ENCODE results near the gene PRMT7.

Gene PRMT7

DNA sequence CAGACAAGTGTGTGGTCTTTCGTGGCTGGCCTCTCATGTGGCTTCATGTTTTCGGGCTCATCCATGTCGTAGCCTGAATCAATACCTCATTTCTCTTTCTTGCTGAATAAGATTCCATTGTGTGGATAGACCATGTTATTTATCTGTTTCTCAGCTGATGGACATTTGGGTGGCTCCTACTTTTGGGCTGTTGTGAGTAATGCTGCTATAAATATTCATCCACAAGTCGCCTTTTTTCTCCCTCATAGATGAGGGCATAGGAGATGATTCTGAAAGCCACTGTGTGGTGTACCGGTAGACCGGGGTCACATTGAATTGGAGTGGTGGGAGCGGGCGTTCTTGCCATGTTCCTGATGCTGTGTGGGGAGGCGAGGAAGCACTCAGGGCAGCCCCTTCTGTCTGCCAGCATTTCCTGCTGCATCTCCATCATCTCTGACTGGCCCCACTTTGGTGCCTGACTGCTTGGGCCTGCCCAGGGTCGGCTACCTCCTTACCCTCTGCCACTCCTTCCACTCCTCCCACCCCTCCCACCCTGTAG lies 40.1 kb downstream of the PRMT7 start:
- DNase-seq: no peak

DNA sequence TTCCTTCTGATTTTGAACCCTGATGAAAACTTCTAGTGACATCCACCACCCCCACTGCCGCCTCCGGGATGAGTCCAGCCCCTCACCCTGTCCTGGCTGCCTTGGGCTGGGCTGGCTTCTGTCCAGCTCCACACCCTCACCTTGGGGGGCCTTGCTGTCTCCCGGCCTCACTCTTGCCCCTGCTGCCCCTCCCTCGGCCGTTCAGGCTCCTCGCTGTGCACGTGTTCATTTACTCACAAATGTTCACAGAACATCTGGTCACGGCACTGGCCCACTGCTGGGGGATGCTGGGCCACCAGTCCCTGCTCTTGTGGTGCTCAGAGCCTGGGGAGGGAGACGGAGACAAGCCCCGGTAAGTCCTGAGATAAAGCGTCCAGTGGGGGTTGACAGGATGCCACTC lies 40.6 kb downstream of the PRMT7 start:
- DNase-seq: no peak

DNA sequence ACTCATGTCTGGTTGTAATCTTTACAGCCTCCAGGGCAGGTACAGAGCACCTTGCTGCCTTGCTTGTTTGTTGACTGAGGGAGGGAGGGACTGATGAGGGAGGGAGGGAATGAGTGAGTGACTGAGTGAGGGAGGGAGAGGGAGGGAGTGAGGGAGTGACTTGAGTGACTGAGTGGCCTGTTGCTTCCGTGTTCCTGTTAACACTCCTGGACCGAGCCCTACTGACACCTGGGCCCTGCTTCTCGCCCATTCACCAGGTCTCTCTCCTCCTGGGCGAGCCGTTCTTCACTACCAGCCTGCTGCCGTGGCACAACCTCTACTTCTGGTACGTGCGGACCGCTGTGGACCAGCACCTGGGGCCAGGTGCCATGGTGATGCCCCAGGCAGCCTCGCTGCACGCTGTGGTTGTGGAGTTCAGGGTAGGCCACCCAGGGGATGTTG lies 41.2 kb downstream of the PRMT7 start:
- no peak for DNase-seq

DNA sequence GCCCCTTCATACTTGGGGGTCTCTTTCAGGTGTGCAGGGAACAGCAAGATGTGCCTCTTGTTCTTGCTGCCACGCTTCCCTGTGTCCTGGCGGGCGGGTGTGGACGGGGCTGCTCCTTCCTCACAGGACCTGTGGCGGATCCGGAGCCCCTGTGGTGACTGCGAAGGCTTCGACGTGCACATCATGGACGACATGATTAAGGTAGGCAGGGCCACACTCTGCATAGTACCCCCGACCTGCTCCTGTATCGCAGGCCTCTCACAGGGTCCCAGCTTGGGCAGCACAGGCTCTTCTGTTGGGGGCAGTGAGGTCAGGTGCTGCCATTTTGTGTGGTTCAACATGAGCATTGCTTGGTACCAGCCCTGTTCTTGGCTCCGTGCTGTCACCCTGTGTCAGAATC lies 42.5 kb downstream of the PRMT7 start:
- no peak for DNase-seq

DNA sequence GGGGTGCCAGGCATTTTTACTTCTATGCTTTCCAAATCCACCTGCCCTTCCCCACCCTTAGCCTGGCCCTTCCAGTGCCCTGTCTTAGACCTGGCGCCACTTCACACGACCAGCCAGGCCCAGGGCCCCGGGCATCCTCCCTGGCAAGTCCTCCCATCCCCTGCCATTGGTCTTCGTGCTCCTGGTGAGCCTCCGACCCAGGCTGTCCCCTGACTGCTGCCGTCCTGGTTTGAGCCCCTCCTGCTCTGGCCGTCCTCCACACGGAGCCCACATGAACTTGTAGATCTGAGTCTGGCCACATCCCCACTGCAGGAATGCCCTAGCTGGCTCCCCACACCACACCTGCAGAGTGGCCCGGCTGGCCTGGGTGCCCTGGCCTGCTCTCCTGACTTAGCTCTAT lies 44.0 kb downstream of the PRMT7 start:
- no peak for DNase-seq

DNA sequence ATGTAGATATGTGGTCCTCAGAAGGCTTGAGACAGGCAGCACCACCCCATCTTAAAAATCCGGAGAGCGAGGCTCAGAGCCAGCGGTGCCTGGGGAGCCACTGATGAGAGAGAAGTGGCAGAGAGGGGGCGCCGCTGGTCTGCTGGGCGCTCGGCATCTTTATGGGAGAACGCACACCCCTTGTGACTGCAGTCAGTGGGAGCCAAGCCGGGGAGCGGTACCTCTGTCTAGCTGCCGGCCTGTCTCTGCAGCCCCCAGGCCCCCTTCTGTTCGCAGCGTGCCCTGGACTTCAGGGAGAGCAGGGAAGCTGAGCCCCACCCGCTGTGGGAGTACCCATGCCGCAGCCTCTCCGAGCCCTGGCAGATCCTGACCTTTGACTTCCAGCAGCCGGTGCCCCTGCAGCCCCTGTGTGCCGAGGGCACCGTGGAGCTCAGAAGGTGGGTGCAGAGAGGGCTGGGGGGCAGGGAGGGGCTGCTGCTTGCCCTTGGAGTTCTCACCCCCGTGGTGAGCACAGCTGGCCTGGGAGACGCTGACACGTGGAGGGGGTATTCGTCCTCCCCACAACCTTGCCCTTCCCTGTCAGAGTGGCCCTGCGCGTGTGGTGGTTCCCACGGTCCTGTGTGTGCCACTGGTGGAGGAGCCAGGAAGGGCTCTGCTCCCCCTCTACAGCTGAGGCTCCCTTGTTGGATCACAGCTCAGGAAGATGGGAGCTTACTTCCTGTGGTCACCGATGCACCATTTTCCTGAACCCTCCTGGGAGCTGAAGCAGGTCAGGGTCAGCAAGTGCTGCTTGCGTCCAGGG lies 44.8 kb downstream of the PRMT7 start:
- DNase-seq: no peak

DNA sequence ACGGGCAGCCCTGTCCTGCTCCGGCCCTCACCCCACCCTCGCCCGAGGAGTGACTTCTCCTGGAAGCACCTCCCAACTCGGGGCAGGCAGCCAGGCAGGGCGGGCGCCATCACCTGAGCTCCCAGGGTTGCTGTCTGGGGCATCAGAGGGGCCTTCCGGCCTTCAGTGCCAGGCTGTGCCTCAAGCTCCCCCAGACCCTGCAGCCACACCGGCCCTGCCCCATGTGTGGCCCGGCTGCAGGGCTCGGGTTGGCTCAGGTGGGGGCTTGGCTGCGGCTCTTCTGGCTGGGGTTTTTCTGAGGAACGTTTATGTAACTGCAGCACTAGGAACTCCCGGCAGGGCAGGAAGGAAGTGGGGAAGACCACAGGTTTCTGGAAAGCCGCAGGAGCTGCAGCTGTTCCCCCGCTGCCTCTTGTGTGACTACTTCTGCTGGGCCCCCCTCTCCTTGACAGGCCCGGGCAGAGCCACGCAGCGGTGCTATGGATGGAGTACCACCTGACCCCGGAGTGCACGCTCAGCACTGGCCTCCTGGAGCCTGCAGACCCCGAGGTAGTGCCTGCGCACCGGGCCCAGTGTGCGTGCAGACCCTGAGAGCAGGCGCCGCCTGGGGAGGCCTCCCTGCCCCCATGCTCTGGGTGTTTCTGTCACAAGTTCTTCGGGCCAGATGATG lies 45.6 kb downstream of the PRMT7 start:
- DNase-seq: peak; percentile 48 to 57

DNA sequence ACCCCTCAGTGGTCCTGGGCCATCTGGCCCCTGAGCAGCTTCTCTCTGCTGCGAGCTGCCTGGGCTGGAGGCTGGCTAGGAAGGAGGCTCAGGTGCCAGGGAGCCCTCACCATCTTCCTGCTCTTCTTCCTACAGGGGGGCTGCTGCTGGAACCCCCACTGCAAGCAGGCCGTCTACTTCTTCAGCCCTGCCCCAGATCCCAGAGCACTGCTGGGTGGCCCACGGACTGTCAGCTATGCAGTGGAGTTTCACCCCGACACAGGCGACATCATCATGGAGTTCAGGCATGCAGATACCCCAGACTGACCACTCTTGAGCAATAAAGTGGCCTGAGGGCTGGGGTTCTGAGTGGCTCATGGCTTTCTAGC lies 46.1 kb downstream of the PRMT7 start:
- DNase-seq: no peak

DNA sequence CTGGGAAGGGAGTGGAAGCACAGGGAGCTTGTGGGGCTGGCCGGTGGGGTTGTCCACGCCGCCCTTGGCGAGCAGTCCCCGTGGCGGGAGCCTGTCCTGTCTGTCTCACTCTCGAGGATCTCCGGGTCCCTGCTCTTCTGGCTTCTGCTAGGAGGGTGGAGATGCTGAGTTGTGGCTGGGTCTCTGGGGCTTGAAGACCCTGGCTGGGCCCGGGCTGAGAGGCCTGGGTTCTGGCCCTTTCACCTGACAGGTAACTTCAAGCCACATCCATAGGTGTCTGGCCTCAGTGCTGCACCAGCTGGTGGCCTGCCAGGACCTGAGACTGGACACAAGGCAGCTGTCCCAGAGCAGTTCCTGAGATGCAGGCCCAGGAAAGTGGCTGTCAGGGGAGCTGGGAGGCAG lies 46.7 kb downstream of the PRMT7 start:
- DNase-seq: no peak

DNA sequence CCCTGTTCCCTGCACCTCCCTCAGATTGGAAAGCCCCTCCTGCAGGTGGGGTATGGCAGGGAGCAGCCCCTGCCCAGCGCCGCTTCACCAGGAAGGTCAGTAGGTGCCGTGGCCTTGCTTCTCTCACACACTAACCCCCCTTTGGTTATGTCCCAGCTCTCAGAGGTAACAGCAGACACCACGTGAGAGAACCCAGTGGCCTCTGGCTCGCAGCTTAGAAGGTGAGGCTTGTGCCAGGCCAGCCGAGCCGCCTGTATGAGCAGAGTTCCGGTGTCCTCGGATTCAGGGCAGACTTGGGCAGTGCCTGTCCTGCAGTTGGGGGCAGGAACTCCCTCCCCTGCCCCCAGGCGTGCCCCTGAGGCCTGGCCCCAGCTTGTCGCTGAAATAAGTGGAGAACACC lies 47.1 kb downstream of the PRMT7 start:
- DNase-seq: no peak

DNA sequence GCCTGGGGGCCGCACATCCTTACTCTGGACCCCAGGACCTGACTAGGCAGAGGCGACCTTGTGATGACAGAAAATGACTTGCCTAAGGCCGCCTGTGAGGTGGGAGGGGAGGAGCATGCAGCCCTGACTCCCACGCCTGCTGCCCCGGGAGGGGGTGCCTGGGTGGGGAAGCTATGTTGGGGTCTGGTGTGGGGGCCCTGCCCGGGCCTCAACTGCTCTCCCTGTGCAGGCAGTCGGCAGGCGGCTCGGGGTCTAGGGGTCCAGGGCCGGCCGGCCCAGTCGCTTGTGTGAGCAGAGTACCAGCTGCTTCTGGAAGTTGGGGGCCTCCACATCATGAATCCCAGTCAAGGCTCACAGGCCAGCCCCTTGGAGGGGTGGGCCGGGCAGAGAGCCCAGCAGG lies 48.1 kb downstream of the PRMT7 start:
- no peak for DNase-seq

DNA sequence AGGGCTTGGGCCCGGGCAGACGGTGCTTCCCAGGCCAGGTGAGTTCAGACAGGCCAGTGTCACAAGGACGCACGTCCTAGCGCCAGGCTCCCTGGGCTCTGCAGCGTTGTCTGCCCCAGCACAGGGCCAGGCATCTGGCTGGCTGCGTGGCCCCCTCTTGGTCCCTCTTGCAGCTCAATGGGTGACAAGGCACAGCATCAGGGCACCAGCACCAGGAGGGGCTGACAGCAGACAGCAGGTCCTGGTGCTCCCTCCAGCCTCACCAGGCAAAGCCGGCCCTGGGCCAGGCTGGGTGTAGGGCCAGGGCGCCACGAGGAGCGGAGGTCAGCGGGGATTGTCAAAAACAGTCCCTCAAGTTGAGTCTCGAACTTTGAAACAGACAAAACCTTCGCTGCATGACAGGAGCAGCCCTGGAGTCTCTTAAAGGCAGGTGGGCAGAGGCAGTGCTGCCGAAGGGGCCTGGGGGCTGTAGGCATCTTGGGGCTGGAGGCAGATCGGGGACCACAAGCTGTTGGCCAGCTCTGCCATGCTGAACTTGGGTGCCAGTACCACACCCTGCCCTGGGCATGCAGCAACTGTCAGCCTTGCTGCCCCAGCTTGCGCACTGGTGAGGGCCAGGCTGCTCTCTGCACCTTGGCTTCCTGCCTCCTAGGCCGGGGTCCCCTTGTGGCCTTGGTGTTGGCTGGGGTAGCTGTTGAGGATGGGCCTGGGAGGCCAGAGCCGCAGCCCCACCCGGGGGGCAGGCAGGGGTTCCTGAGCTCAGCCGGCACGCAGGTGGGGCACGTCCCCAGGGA lies 48.8 kb downstream of the PRMT7 start:
- no peak for DNase-seq

DNA sequence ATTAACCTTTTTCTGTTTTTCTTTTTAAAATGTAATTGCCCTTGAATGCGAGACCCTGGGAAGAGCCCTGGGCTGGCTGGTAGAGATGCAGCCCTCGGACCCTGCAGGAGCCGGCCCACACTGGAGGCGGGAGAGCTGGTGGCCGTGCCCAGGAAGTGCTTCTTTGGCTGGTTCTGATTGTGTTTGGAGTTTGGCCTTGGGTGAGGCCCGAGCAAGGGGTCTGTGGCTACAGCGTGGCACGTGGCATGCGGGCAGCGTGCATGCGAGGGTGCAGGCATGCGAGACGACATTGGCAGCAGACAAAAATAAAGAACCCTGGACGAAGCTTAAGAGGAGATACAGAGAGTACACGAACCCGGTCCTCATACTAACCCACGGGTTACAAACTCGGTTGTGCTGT lies 49.7 kb downstream of the PRMT7 start:
- no peak for DNase-seq

DNA sequence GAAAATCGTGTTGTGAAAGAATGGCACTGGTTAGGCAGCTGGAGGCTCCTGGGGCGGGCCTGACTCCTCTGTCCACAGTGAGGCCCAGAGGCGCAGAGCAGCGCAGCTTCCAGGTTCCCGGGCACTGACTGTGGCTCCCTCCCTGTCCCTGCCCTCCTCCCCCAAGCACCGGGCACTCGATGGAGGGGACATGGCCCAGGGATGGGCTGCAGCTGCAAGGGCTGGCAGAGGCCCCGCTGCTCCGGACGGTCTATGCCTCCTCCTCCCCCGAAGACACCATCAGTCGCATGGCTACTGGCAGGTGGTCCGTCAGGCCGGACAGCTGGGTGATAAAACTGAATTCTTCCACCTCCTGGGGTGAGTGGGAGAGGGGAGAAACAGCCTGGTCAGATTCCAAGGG lies 50.1 kb downstream of the PRMT7 start:
- DNase-seq: no peak

DNA sequence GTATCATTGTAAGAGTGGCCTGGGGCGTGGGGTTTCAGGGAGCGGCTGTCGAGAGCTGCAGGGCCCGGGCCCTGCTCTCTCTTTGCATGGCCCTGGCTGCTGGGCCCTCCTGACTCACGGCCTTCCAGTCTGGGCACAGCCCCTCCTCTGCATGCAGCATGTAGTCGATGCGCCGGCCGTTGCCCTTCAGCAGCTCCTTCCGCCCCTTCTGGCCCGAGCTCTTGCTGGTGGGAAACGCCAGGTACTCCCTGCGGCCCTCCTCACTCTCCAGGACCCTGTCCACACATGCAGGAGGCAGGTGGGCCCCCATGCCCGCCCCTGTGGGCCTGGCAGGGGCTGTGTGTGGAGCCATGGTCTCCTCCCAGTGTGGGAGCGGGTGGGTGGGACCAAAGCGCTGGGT lies 50.7 kb downstream of the PRMT7 start:
- DNase-seq: no peak

DNA sequence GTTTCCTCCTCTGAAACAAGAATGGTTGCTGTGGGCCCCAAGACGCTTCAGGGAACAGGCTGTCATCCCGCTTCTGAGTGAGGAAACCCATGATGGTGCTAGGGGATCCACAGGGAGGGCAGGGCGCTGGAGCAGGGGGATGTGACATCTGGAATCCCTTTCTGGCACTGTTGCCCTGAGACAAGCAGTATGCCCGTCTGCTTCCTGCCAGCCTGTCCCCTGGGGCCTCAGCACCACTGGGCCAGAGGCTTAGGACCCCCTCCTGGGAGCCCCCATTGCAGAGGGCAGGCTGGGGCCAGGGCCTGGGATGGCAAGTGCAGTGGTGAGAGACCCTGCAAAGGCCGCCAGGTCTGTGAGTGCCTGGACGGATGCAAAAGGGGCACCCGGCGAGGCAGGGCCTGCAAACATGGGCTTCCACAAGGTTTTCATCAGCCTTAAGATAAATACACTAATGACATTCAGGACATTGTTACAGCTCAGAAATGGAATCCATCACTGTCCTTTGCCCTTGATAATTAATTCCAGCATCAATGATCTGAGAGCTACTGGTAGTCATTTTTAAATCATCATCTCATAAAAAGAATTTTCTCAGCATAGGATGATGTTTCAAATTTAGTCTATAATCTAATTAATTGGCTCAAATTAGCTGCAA lies 51.6 kb downstream of the PRMT7 start:
- DNase-seq: no peak

DNA sequence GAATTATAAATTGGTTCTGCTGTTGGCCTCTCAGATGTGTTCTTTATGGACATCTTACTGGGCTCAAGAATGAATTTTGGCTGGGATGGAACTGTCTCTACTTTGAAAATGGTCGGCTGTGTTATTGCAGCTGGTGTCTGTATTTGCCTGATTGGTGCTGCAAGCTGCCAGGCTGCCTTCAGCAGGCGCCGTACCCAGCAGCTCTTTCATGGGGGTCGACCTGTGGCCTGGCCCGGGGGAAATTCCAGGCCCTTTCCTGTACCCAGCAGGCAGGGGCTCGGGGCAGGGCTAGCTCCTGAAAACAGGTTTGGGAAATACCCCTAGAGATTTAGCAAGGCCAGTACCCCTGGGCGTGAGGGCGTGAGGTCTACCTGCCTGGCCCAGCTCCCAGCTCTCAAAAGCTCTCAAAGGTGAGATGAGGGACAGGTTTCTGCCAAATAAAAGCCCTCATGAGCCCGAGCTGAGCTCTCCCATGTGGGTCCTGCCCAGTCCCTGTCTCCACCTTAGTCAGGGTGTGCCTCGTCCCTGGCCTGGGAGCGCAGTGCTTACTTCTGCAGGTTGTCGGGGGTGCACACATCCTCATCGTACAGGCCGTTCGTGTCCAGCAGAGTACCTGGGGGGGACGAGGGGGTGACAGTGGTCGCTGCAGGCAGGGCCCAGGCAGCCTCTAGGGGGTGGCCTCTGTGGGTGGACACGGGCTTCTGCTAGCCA lies 52.3 kb downstream of the PRMT7 start:
- no peak for DNase-seq

DNA sequence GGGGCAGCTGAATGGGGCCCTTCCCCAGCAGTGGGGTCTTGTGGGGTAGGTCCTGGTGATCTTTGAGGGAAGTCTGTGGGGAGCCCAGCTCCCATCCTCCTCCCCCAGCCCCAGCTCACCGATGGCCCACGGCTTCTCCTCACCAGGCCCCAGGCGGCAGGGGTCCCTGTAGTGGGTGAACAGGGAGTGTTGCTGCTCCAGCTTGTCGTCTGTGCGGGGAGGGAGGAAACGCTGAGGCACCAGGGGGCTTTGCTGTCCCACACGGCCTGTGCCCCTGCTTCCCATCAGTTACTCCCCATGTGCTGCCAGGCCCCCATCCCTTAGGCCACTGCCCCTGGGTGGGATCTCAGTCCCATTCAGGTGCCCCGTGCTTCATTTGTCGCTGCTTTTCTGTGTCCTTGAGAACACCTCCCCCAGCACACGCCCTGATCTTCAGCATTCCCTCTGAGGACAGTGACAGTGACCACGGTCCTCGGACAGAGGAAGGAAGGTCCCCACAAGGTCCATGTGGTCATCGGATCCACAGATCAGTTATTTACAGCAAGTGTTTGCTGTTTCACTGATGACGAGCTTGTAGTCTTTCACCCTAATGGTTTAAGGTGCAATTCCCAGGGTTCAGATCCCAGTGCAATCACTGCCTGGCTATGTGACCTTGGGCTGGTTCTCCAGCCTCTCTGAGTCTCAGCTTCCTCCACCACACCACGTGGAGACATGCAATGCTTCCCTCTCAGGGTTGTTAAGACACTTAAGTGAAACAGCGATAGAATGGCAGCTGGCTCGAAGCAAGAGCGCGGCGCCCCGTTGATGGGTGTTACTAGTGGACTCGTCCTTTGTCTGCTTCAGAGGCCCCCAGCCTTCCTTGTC lies 53.1 kb downstream of the PRMT7 start:
- no peak for DNase-seq

DNA sequence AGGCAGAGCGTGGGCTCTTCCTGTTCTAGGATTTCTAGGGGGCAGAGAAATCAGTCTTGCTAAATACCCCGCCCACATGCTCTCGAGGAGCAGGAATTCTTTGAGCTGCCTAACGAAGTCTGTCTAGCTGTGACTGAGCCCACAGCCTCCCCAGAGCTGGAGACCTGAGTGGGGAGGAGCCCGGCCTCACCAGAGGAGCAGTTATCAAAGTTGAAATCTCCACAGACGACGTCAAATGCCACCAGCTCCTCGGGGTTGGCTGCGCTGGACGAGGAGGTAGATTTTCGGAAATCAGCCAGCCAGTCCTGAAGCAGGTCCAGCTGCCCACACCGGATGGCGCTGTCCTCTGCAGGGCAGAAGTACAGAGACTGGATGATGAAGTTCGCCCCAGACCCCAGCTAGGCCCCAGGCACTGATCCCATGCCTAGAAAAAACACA lies 53.8 kb downstream of the PRMT7 start:
- no peak for DNase-seq

DNA sequence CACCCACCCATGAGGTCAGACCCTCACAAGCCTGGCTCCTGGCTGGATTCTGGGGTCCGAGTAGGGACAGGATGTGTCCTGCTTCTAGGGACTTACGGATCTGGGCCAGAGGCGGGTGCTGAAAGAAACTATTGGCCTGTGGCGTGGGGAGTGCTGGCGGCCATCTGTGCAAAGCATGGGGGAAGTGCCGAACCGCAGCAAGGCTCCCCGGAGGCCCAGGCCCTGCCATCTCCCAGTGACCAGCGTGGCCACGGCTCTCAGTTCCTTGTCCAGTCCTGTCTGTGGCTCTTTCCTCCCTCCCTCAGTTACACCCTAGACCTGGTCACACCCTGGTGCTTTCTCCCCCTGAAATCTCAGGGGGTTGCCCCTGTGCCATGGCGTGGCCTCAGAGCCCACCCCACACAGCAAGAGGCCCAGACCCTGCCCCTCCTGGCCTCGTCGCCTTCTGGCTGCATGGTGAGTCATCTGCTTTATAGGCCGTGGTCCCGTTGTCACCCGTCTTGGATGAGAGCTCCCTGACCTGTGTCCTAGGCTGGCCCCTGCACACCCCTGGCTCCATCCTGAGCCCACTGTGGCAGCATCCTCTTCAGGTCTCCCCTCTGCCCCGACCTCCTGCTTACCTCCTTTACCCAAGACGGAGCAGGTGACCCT lies 54.5 kb downstream of the PRMT7 start:
- DNase-seq: no peak

DNA sequence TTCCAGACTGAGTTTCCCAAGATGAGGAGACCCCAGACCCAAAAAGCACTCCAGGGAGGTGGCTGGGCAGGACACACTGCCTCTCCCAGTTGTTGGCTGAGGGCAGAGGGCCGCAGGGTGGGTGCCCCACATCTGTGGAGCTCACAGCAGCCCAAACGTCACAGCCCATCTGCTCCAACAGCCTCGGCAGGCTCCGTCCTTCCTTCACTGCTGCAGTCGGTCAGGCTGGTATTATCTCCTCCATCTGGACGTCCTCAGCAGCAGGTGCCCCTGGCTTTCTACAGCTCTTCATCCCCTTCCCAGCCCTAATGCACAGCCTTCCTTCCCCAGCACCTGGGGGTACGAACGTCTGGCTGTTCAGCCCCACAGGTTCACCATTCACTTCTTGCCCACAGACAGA lies 55.2 kb downstream of the PRMT7 start:
- no peak for DNase-seq
